Lower leg skin (tissue), 4 donors: ENCODE results near the gene NUDT3. TPM values are rescaled to one million over a fixed set of nuclear protein-coding genes. Genes with fewer than 3 reads are reported as not detected.

ENCODE experiments used
- DNase-seq, 2 donors: peaks; one replicate each; pipeline ENCODE4 v3.0.0-alpha.2; 2019; ENCODE audit warnings: low spot score in 2 of 2
- H3K4me3 ChIP-seq: fragments of 200-600 bp; sonication (generic); 2 replicates; pipeline ENCODE4 v1.5.1; 2017; ENCODE audit warnings: mild to moderate bottlenecking, low read depth; ENCODE audit not compliant: poor library complexity, severe bottlenecking
- POLR2A ChIP-seq, 2 donors: fragments of 450-650 bp; IDR thresholded peaks; one replicate each; pipeline ENCODE4 v1.6.1; 2016 to 2017; ENCODE audit warnings: antibody characterized with exemption in 2 of 2, mild to moderate bottlenecking in 1 of 2, moderate library complexity in 1 of 2
- WGBS, 2 donors: methylation state at CpG; one replicate each; pipeline ENCODE4 v1.1.5; 2018; 5-methylcytosine and 5-hydroxymethylcytosine counted together
- intact Hi-C: fragments of 100-400 bp; cut with DNase I; formaldehyde crosslinking; loops from one replicate; pipeline ENCODE4 v1.15.0; 2023; ENCODE audit warnings: low total_unique reads
- total RNA-seq, 4 donors: library from RNA; depleted of rRNA; stranded (reverse); fragments of >200 nt; gene quantifications; one replicate each; pipeline ENCODE4 v1.1.0, GENCODE V29; 2016
- TF ChIP-seq, protein P1 (sequence below), 3 donors: fragments of 450-650 bp; IDR thresholded peaks; one replicate each; pipeline ENCODE4 v1.5.1; 2016; ENCODE audit warnings: antibody characterized with exemption in 3 of 3, mild to moderate bottlenecking in 3 of 3, moderate library complexity in 2 of 3

Gene NUDT3
- total RNA-seq, 4 donors from 2014 or later, result 10.0 to 29.1 (median 19.9) TPM

DNA sequence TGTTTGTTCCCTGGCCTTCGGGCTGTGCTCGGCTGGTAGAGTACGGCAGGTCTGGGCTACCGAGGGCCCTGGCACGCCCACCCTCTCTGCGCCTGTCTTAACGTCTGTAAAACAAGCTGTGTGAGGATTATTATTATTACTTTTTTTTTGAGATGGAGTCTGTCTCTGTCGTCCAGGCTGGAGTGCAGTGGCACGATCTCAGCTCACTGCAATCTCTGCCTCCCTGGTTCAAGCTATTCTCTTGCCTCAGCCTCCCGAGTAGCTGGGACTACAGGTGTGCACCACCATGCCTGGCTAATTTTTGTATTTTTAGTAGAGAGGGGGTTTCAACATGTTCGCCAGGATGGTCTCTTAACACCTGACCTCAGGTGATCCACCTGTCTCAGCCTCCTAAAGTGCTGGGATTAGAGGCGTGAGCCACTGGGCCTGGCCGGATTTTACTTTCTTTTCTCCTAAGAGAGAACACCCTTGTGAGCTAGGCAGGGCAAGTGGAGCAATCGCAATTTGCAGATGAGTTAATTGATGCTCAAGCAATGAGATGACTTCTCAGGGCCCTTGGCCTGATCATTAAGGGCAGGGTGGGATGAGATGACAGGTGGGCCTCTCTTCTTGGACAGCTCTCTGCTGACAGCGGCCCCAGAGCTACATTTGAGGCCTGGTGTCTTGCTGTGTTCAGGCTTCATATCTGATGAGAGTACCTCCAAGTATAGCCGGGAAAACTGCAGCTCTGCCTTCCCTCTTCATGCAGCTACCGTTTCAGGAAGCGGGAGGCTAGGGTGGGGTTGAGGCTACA is 142.8 kb downstream of the NUDT3 start:
- DNase-seq, result no peak
- TF ChIP-seq, protein P1, sequence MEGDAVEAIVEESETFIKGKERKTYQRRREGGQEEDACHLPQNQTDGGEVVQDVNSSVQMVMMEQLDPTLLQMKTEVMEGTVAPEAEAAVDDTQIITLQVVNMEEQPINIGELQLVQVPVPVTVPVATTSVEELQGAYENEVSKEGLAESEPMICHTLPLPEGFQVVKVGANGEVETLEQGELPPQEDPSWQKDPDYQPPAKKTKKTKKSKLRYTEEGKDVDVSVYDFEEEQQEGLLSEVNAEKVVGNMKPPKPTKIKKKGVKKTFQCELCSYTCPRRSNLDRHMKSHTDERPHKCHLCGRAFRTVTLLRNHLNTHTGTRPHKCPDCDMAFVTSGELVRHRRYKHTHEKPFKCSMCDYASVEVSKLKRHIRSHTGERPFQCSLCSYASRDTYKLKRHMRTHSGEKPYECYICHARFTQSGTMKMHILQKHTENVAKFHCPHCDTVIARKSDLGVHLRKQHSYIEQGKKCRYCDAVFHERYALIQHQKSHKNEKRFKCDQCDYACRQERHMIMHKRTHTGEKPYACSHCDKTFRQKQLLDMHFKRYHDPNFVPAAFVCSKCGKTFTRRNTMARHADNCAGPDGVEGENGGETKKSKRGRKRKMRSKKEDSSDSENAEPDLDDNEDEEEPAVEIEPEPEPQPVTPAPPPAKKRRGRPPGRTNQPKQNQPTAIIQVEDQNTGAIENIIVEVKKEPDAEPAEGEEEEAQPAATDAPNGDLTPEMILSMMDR (IDR thresholded peaks at IDR 0.05), result no peak
- no peak for TF ChIP-seq POLR2A (IDR thresholded peaks at IDR 0.05)
- 40 to 42% methylated on average over 17 to 18 of the region's 18 CpGs for WGBS, 2 donors
- H3K4me3 ChIP-seq, result peak overlapping the region; percentile 49
- intact Hi-C loops, result loop anchor here (10.0 kb wide), 1 partner anchor 165 kb away; no protein-coding TSS in a partner anchor

DNA sequence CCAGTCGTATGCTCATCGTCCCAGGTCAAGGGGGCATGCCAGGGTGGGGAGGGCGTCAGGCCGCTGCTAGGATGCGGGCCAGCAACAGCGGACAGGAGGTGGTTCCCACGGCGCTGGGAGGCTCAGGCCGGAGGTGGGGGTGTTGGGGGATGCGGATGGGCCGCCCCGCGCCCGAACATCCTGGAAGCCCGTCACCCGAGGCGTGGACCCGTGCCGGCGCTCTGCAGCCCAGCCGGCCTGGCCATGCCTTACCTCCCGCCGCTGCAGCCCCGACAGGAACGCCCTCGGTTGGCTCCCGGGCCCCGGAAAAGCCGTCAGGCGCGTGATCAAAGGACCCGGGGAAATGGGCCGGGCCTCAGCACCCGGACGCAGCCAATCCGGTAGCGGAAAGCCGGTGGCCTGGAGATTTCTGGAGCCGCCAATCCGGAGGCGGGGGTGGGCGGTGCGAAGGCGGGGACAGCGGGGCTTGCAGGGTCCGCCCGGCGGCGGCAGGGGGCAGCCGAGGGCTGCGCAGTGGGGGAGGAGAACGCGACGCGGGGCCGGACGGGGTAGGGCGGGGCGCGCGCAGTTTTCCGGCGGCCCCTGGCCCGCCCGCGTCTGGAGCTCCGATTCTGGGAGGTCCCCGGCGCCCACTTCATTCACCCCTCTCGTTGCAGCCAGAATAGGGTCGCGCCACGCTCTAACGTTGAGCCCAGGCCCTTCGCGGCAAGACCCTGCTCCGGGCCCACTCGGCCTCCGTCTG is 143.6 kb downstream of the NUDT3 start, which contains the start of gene SMIM29:
TSS of gene SMIM29 (minus strand) at position 280 of the 742 bp plus-strand sequence. CDS start 1,215 bp downstream, outside the sequence.
- peak; percentile 94 to 99 for DNase-seq
- TF ChIP-seq, protein P1 (IDR thresholded peaks at IDR 0.05), result no peak
- TF ChIP-seq POLR2A (IDR thresholded peaks at IDR 0.05), result peak in 1 of 2 donors; percentile 52
- intact Hi-C loops, result loop anchor here (10.0 kb wide), 1 partner anchor 166 kb away; no protein-coding TSS in a partner anchor
- 0 to 1% methylated on average over 39 to 40 of the region's 79 CpGs for WGBS, 2 donors
- peak within 1 kb of the TSS; percentile 58 for H3K4me3 ChIP-seq

DNA sequence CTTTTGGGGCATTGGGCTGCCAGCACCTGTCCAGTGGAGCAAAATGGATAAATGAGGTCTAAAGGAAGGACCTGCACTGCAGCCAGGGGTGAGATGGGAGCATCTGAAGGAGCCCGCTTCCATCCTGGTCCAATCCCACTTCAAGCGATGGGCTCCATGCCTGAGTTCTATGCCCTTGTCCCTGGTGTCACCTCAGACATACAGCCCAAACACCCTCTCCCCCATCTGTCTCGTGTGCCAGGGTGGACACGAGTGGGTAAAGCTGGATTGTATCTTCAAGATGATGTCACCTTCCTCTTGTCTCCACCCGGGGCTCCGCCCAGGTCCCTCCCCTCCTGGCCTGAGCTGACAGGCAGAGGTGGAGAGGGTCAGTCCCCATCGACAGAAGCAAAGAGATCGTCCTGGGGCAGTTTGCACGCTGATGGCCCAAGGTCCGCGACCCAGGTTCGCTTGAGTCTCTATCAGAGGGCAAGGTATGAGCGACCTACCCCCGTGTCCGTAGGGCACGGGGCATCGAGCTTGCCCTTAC is 144.2 kb downstream of the NUDT3 start:
- TF ChIP-seq, protein P1 (IDR thresholded peaks at IDR 0.05), result no peak
- no peak for TF ChIP-seq POLR2A (IDR thresholded peaks at IDR 0.05)
- H3K4me3 ChIP-seq, result peak overlapping the region; percentile 58
- WGBS, 2 donors, result 6 to 9% methylated on average over 16 to 17 of the region's 17 CpGs
- peak in 1 of 2 donors; percentile 94 for DNase-seq
- intact Hi-C loops, result loop anchor here (10.0 kb wide), 1 partner anchor 167 kb away; no protein-coding TSS in a partner anchor

DNA sequence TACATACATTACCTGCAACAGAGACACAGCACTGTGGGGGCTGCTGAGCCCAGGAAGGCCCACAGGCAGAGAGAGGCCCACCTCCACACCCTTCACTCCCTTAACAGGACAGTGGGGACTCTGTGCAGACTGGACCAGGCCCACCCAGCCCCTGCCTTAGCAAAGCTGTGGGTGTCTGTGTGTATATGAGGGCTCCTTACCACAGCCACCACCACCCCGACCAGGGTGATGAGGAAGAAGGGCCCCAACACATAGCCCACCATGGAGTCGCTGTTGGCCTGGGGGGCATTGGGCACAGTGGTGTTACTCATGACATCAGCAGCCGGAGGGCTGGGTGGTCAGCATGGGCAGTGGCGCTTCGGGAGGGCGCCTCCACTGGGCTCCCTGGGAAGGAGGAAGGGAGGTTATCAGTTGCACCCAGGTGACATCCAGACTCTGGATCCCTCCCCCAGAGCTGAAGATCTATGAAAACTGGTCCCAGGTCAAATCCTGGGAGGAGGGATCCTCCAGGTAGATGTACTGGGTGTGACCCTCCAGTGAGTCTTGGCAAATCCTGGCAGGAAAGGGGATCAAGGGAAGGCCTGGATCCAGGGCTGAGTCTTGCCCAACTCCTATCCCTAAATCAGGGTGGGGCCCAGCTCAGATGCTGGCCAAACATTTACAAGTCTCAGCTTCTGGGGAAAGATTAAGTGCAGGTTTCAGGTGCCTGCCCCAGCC is 144.8 kb downstream of the NUDT3 start:
- intact Hi-C loops, result loop anchor here (10.0 kb wide), 1 partner anchor 167 kb away; no protein-coding TSS in a partner anchor
- WGBS, 2 donors, result 42 to 52% methylated on average over 2 to 6 of the region's 6 CpGs
- H3K4me3 ChIP-seq, result no peak overlapping the region
- TF ChIP-seq, protein P1 (IDR thresholded peaks at IDR 0.05), result no peak
- TF ChIP-seq POLR2A (IDR thresholded peaks at IDR 0.05), result no peak
- DNase-seq, result no peak
